Endothelial cell of umbilical vein (primary cell): ENCODE results near the gene STIMATE. TPM values are rescaled to one million over a fixed set of nuclear protein-coding genes. Genes with fewer than 3 reads are reported as not detected.

Experiments
- BruUV-seq: library from RNA; stranded (reverse); fragments of 400-500 nt; replicated peaks from 2 replicates; lab custom pipeline; 2021; lab: Mats Ljungman, UMichigan
- CTCF ChIA-PET: fragments of 300-600, 350-600 bp; sonication (Branson Sonifier 250); formaldehyde crosslinking; loops from one replicate; lab custom pipeline; 2021; ENCODE audit warnings: antibody characterized with exemption, inconsistent platforms; lab: Charles Lee
- POLR2A ChIA-PET: fragments of 300-600, 350-600 bp; sonication (Branson Sonifier 250); formaldehyde crosslinking; loops from one replicate; lab custom pipeline; 2021; ENCODE audit warnings: antibody characterized with exemption, inconsistent platforms; lab: Charles Lee
- DNase-seq: peaks from one replicate; pipeline ENCODE4 v3.0.0-alpha.2; 2011; ENCODE audit warnings: low read depth, low spot score
- FAIRE-seq: peaks from 2 replicates; lab custom pipeline; 2011; peaks lifted over from hg19 to GRCh38; lab: Jason Lieb, UNC
- H2AFZ ChIP-seq: 2 replicates; pipeline ENCODE4 v1.6.0; 2012; ENCODE audit warnings: low read depth, low read length, control low read depth, inconsistent platforms
- H3K27ac ChIP-seq: 2 replicates; pipeline ENCODE4 v1.5.1; 2011; ENCODE audit warnings: low read depth, mild to moderate bottlenecking, control low read depth, low read length, moderate library complexity; ENCODE audit not compliant: insufficient read depth
- H3K27me3 ChIP-seq, 2 experiments: 2 replicates each; pipeline versions ENCODE4 v1.6.0 to v1.6.1; 2011; ENCODE audit warnings: low read length in 2 of 2, mixed read lengths in 1 of 2; ENCODE audit not compliant: control insufficient read depth in 2 of 2, insufficient read depth in 2 of 2
- H3K36me3 ChIP-seq, 2 experiments: 2 replicates in 1 of 2; 3 replicates in 1 of 2; pipeline ENCODE4 v1.5.1; 2011; ENCODE audit warnings: low read length in 2 of 2, mild to moderate bottlenecking in 1 of 2, moderate library complexity in 1 of 2; ENCODE audit not compliant: control insufficient read depth in 2 of 2, insufficient read depth in 2 of 2; ENCODE audit errors: extremely low read depth in 1 of 2
- H3K4me1 ChIP-seq: 3 replicates; pipeline ENCODE4 v1.5.1; 2011; ENCODE audit warnings: mild to moderate bottlenecking, low read length; ENCODE audit not compliant: control insufficient read depth, insufficient read depth; ENCODE audit errors: extremely low read depth
- H3K4me2 ChIP-seq: 2 replicates; pipeline ENCODE4 v1.6.1; 2011; ENCODE audit warnings: low read length, control low read depth, mixed read lengths; ENCODE audit not compliant: insufficient read depth
- H3K4me3 ChIP-seq, 3 experiments: fragments of 200-600 bp in 1 of 3; sonication (generic), shearing (Covaris generic) in 1 of 3; replicated peaks in 1 of 3; 2 replicates each; pipeline ENCODE4 v1.5.1; 2011 to 2016; ENCODE audit warnings: control low read depth in 3 of 3, low read length in 3 of 3, mild to moderate bottlenecking in 2 of 3, inconsistent platforms in 1 of 3, low read depth in 1 of 3, moderate library complexity in 1 of 3; ENCODE audit not compliant: insufficient read depth in 1 of 3
- H3K79me2 ChIP-seq: 2 replicates; pipeline ENCODE4 v1.6.0; 2012; ENCODE audit warnings: low read length, inconsistent platforms; ENCODE audit not compliant: control insufficient read depth, insufficient read depth
- H3K9ac ChIP-seq: replicated peaks from 2 replicates; pipeline ENCODE3; 2011; ENCODE audit warnings: low read length, control low read depth; ENCODE audit not compliant: insufficient read depth; ENCODE audit errors: extremely low read depth
- H3K9me1 ChIP-seq: replicated peaks from 3 replicates; pipeline ENCODE4 v1.6.0; 2011; ENCODE audit warnings: mild to moderate bottlenecking, low read length; ENCODE audit not compliant: control insufficient read depth, insufficient read depth; ENCODE audit errors: extremely low read depth
- H3K9me3 ChIP-seq: replicated peaks from 2 replicates; pipeline ENCODE4 v1.5.1; 2012; ENCODE audit warnings: low read length, inconsistent platforms; ENCODE audit not compliant: control insufficient read depth, insufficient read depth
- H4K20me1 ChIP-seq: replicated peaks from 2 replicates; pipeline ENCODE3; 2011; ENCODE audit warnings: mild to moderate bottlenecking, low read length; ENCODE audit not compliant: control insufficient read depth, insufficient read depth; ENCODE audit errors: extremely low read depth
- CTCF ChIP-seq, 2 donors: IDR thresholded peaks; 1 replicate in 1 of 2; 2 replicates in 1 of 2; pipeline ENCODE4 v1.5.1; 2011; ENCODE audit warnings: low read length in 2 of 2, mild to moderate bottlenecking in 2 of 2, moderate library complexity in 2 of 2, control low read depth in 1 of 2, inconsistent platforms in 1 of 2, low read depth in 1 of 2; ENCODE audit not compliant: insufficient read depth in 1 of 2; ENCODE audit errors: extremely low read depth in 1 of 2
- EZH2 ChIP-seq: IDR thresholded peaks from 2 replicates; pipeline ENCODE4 v1.6.1; 2012; ENCODE audit warnings: borderline replicate concordance, low read depth, mild to moderate bottlenecking, moderate library complexity, low read length, inconsistent platforms; ENCODE audit not compliant: severe bottlenecking
- FOS ChIP-seq: IDR thresholded peaks from 2 replicates; pipeline ENCODE4 v1.6.1; 2011; ENCODE audit warnings: mild to moderate bottlenecking, low read length, moderate library complexity, borderline replicate concordance; ENCODE audit not compliant: insufficient read depth
- GATA2 ChIP-seq: IDR thresholded peaks from 2 replicates; pipeline ENCODE4 v1.7.0; 2011; ENCODE audit warnings: low read depth, mild to moderate bottlenecking, moderate library complexity, mixed read lengths, low read length; ENCODE audit not compliant: insufficient read length, insufficient read depth
- JUN ChIP-seq: IDR thresholded peaks from 2 replicates; pipeline ENCODE4 v1.6.1; 2011; ENCODE audit warnings: borderline replicate concordance, low read depth; ENCODE audit not compliant: insufficient read length, insufficient read depth
- MYC ChIP-seq: IDR thresholded peaks from one replicate; pipeline ENCODE4 v1.6.1; 2011; ENCODE audit warnings: mild to moderate bottlenecking, low read depth, low read length
- POLR2A ChIP-seq: IDR thresholded peaks from 2 replicates; pipeline ENCODE4 v1.6.1; 2012; ENCODE audit warnings: low read depth, mild to moderate bottlenecking, control low read depth, low read length
- POLR2AphosphoS5 ChIP-seq: IDR thresholded peaks from 2 replicates; pipeline ENCODE4 v1.6.1; 2012; ENCODE audit warnings: low read depth, mild to moderate bottlenecking, control low read depth, low read length, moderate library complexity; ENCODE audit not compliant: insufficient read depth
- dilution Hi-C: fragments of 300-500 bp; cut with MboI; formaldehyde crosslinking; loops from one replicate; pipeline ENCODE4 v1.15.0; 2019; ENCODE audit warnings: low sequenced_read_pairs; ENCODE audit not compliant: extremely low pct_ligation_motif_present
- intact Hi-C: fragments of 100-400 bp; cut with micrococcal nuclease; formaldehyde crosslinking; loops from one replicate; pipeline ENCODE4 v1.10.0; 2022
- polyA plus RNA-seq, 4 experiments: library from polyadenylated mRNA; depleted of rRNA in 3 of 4; stranded (reverse) in 3 of 4; unstranded in 1 of 4; fragments of >200 nt; gene quantifications; 2 replicates each; pipeline versions ENCODE4 v1.2.1 to v1.2.3, GENCODE V29; 2011 to 2012; ENCODE audit warnings: missing spikeins in 1 of 4
- total RNA-seq: library from RNA; stranded (reverse); gene quantifications from 2 replicates; pipeline ENCODE4 v1.2.3, GENCODE V29; 2021
- TF ChIP-seq, protein P1 (sequence below): IDR thresholded peaks from 2 replicates; pipeline ENCODE4 v1.6.1; 2011; ENCODE audit not compliant: insufficient read depth, insufficient read length

The STIMATE gene
- total and polyA plus RNA-seq, 2 donors (not counting 3 experiments of a cell fraction or from before 2014, with no cell fraction given), result 18.2 to 24.0 TPM

GRCh38 chr3:52841981-52842340 lies 55.4 kb downstream of the STIMATE start:
- Histone ChIP-seq H3K4me3 (no peak overlapping the region), H3K9me1 (no peaks in the 10 kb centered on the region), H3K4me2 (no peak overlapping the region), H3K27ac (no peak overlapping the region), H3K79me2 (no peaks in the 10 kb centered on the region), H3K27me3 (no peaks in the 10 kb centered on the region), H3K4me1 (no peaks in the 10 kb centered on the region), H3K9ac (no peak overlapping the region), H4K20me1 (no peaks in the 10 kb centered on the region), H3K36me3 (peaks cover 0 to 5% of the 10 kb centered on the region in 2 experiments), H2AFZ (no peak overlapping the region), H3K9me3 (no peaks in the 10 kb centered on the region)
- dilution Hi-C loops, result no loop called here
- ChIA-PET CTCF (no interaction called here), POLR2A (no interaction called here)
- DNase-seq (no peak), FAIRE-seq (no peak)
- intact Hi-C loops, result no loop called here
- TF ChIP-seq POLR2AphosphoS5, result no peak
- TF ChIP-seq JUN, result no peak
- no peak for TF ChIP-seq EZH2
- TF ChIP-seq GATA2, result no peak
- no peak for TF ChIP-seq FOS
- TF ChIP-seq MYC, result no peak
- no peak for TF ChIP-seq CTCF (IDR thresholded peaks at IDR 0.05; ENCODE audit: extremely low read depth in 1 of 2, insufficient read depth in 1 of 2, low read depth in 1 of 2, low read length in 2 of 2)
- TF ChIP-seq, protein P1, sequence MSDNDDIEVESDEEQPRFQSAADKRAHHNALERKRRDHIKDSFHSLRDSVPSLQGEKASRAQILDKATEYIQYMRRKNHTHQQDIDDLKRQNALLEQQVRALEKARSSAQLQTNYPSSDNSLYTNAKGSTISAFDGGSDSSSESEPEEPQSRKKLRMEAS, result no peak
- no peak for TF ChIP-seq POLR2A
- no TSS peak for BruUV-seq
